ENCODE measurements around the gene CLEC18A.

The CLEC18A gene

DNA sequence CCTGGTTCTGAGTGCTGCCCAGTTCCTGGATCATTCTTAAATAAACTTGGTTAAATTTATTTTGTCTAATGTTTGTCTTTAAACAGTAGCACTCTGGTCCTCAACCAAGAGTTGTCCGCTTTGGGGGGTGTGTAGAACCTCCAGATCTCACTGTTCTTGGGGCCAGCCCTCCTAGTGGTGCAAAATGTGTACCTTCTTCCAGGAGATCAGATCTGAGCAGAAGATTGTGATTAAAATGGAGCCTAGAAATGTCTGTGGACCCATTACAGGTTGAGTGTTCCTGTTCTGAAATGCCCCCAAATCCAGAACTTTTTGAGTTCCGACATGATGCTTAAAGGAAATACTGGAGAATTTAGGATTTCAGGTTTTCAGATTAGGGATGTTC is 46.0 kb upstream of the CLEC18A start:
- no peaks in the 10 kb centered on the region for H3K9me2 ChIP-seq (ENCODE audit: low read depth, low read length)
- H3F3A ChIP-seq (ENCODE audit: insufficient read depth, low read length) = no peaks in the 10 kb centered on the region
- no peak overlapping the region for H3K4me3 ChIP-seq (ENCODE audit: low read depth, low read length, poor library complexity, severe bottlenecking)
- H3K4me1 ChIP-seq (ENCODE audit: insufficient read depth, low read length, severe bottlenecking) = no peaks in the 10 kb centered on the region
- no peaks in the 10 kb centered on the region for H4K20me1 ChIP-seq (ENCODE audit: insufficient read depth, low read length)
- no peak overlapping the region for H3K27ac ChIP-seq (ENCODE audit: low read depth, low read length, poor library complexity, severe bottlenecking)
- H3K9me3 ChIP-seq (ENCODE audit: low read length) = no peaks in the 10 kb centered on the region
- H3K79me2 ChIP-seq (ENCODE audit: insufficient read depth, low read length) = no peaks in the 10 kb centered on the region
- peaks cover 13% of the 10 kb centered on the region; the same call in 1 of the 2 replicates for H3K36me3 ChIP-seq (ENCODE audit: insufficient read depth, low read length)
- TF ChIP-seq EZH2 (IDR thresholded peaks at IDR 0.05; ENCODE audit: borderline replicate concordance, low read length) = no peak
- TF ChIP-seq, protein P1, sequence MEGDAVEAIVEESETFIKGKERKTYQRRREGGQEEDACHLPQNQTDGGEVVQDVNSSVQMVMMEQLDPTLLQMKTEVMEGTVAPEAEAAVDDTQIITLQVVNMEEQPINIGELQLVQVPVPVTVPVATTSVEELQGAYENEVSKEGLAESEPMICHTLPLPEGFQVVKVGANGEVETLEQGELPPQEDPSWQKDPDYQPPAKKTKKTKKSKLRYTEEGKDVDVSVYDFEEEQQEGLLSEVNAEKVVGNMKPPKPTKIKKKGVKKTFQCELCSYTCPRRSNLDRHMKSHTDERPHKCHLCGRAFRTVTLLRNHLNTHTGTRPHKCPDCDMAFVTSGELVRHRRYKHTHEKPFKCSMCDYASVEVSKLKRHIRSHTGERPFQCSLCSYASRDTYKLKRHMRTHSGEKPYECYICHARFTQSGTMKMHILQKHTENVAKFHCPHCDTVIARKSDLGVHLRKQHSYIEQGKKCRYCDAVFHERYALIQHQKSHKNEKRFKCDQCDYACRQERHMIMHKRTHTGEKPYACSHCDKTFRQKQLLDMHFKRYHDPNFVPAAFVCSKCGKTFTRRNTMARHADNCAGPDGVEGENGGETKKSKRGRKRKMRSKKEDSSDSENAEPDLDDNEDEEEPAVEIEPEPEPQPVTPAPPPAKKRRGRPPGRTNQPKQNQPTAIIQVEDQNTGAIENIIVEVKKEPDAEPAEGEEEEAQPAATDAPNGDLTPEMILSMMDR (IDR thresholded peaks at IDR 0.05; ENCODE audit: low read length) = no peak
- H3K9ac ChIP-seq (ENCODE audit: low read length) = no peak overlapping the region
- no peak overlapping the region for H2AFZ ChIP-seq (ENCODE audit: low read length)
- no peaks in the 10 kb centered on the region for H3K27me3 ChIP-seq (ENCODE audit: insufficient read depth, low read length)
- no peak overlapping the region for H3K4me2 ChIP-seq (ENCODE audit: low read length)

DNA sequence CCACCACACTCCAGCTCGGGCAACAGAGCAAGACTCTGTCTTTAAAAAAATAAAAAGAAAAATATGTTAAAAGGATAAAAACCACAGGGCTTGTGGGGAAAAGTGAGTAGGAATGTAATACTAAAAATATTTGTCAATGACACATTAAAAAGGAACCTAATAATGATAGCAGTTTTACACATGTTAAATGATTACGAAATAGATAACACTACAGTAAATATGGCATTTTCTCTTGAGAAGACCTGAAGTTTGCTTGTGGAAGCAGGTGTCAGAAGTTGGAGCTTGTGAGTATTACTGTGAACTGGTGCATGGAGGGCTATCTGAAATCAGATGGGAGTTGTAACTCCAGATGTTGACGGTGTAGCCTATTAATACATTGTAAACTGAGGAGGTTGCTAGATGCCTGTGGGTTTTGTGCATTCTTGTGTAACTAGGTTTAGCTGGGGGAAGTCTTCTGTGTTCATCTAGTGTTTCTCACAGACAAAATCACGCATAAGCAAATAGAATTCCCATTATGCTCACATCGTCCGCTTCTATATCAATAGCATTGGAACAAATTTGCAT is 44.2 kb upstream of the CLEC18A start:
- Histone ChIP-seq H3F3A (ENCODE audit: insufficient read depth, low read length) (no peaks in the 10 kb centered on the region), H3K27me3 (ENCODE audit: insufficient read depth, low read length) (no peaks in the 10 kb centered on the region), H3K4me3 (ENCODE audit: low read depth, low read length, poor library complexity, severe bottlenecking) (no peak overlapping the region), H3K9ac (ENCODE audit: low read length) (no peak overlapping the region), H3K79me2 (ENCODE audit: insufficient read depth, low read length) (no peaks in the 10 kb centered on the region), H4K20me1 (ENCODE audit: insufficient read depth, low read length) (no peaks in the 10 kb centered on the region), H3K9me2 (ENCODE audit: low read depth, low read length) (no peaks in the 10 kb centered on the region), H3K27ac (ENCODE audit: low read depth, low read length, poor library complexity, severe bottlenecking) (no peak overlapping the region), H3K36me3 (ENCODE audit: insufficient read depth, low read length) (peaks cover 13% of the 10 kb centered on the region; the same call in 1 of the 2 replicates), H3K4me2 (ENCODE audit: low read length) (no peak overlapping the region), H3K4me1 (ENCODE audit: insufficient read depth, low read length, severe bottlenecking) (no peaks in the 10 kb centered on the region), H2AFZ (ENCODE audit: low read length) (no peak overlapping the region), H3K9me3 (ENCODE audit: low read length) (no peaks in the 10 kb centered on the region)
- no peak for TF ChIP-seq EZH2 (IDR thresholded peaks at IDR 0.05; ENCODE audit: borderline replicate concordance, low read length)
- TF ChIP-seq, protein P1 (IDR thresholded peaks at IDR 0.05; ENCODE audit: low read length) = no peak

DNA sequence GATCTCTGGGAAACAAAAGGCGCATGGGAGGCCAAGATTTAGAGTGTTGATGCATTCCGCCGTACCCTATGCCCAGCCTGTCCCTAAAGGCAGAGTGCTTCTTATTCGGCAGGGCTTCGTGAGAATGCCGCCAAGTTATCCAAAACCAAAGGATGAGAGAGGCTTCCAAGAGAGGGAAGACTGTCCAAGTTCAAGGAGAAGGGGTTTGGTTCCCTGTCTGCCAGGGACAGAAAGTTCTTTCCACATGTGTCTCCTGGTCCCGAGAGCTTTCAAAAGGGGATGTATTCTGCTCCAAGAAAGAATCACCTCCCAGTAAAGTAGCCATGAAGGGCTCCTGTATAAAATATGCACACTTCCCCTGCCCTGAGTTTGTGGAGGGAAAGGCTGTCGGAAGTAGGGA is 42.1 kb upstream of the CLEC18A start:
- Histone ChIP-seq H3F3A (ENCODE audit: insufficient read depth, low read length) (no peaks in the 10 kb centered on the region), H3K4me1 (ENCODE audit: insufficient read depth, low read length, severe bottlenecking) (no peaks in the 10 kb centered on the region), H3K36me3 (ENCODE audit: insufficient read depth, low read length) (peaks cover 13% of the 10 kb centered on the region; the same call in 1 of the 2 replicates), H3K4me2 (ENCODE audit: low read length) (no peak overlapping the region), H3K9me3 (ENCODE audit: low read length) (no peaks in the 10 kb centered on the region), H3K79me2 (ENCODE audit: insufficient read depth, low read length) (no peaks in the 10 kb centered on the region), H3K9ac (ENCODE audit: low read length) (no peak overlapping the region), H4K20me1 (ENCODE audit: insufficient read depth, low read length) (no peaks in the 10 kb centered on the region), H3K4me3 (ENCODE audit: low read depth, low read length, poor library complexity, severe bottlenecking) (no peak overlapping the region), H3K9me2 (ENCODE audit: low read depth, low read length) (no peaks in the 10 kb centered on the region), H2AFZ (ENCODE audit: low read length) (no peak overlapping the region), H3K27me3 (ENCODE audit: insufficient read depth, low read length) (no peaks in the 10 kb centered on the region), H3K27ac (ENCODE audit: low read depth, low read length, poor library complexity, severe bottlenecking) (no peak overlapping the region)
- no peak for TF ChIP-seq EZH2 (IDR thresholded peaks at IDR 0.05; ENCODE audit: borderline replicate concordance, low read length)
- TF ChIP-seq, protein P1 (IDR thresholded peaks at IDR 0.05; ENCODE audit: low read length) = no peak
